ELR (cell line): ENCODE measurements around the gene IKBKG.
"Not testable (repeated sequence)": the region's sequence is repeated elsewhere in the genome, so short reads cannot be mapped to it uniquely, and the experiment has no call there.

Source experiments
- DNase-seq: peaks from one replicate; pipeline ENCODE4 v3.0.0-alpha.2; 2015; ENCODE audit warnings: low read depth

IKBKG gene

DNA sequence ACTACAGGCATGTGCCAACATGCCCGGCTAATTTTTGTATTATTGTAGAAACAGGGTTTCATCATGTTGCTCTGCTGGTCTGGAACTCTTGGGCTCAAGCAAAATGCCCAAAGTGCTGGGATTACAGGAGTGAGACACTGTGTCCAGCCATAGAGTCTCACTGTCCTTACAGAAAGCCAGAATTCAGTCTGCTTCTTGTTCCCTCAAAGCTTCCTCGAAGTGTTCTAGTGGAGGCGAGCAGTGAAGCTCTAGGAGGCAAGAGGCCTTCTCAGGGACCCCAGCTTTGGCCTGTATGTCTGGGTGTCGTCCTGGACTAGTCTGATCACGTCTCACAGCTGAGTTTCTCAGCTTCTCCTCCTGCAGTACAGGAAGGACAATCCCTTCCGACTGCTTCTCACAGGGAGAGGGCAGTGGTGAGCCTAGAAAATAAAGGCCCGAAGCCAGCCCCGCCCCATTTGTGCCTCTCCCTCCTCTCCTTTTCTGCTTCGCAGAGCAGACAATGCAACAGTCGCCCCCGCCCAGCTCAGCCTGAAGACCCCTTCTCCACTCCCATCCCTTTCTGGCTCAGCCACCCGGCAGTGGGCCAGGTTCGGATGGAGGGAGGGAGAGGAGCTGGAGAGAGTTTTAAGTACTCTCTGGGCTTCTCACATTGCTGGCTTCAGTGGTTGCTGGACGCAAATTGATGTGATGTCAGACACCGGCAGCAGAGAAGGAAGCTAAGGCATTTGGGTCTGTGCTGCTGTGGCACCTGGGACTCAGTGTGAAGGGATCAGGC, 20.3 kb upstream of the IKBKG start:
- peak; percentile 76 for DNase-seq

GRCh38 chrX:154529206-154529612, 18.2 kb upstream of the IKBKG start:
- DNase-seq: peak; percentile 62

DNA sequence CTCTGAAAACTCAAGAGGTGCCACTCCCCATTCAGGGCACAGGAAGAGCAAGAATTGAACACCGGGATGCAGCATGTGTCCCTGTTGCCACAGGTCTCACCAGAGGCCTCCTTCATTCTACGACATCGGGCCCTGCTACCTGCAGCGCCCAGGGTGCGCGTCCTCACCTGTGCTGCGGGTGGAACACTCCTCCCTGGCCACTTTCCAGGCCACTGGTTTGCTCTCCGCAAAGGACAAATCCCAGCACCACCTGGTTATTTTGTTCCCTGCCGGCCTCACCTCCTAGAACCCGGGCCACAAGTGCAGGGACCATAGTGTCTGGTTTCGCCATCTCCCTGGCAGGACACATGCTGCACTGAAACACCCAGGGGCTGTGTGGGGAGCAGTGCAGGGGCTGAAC, 17.1 kb upstream of the IKBKG start:
- DNase-seq: no peak

DNA sequence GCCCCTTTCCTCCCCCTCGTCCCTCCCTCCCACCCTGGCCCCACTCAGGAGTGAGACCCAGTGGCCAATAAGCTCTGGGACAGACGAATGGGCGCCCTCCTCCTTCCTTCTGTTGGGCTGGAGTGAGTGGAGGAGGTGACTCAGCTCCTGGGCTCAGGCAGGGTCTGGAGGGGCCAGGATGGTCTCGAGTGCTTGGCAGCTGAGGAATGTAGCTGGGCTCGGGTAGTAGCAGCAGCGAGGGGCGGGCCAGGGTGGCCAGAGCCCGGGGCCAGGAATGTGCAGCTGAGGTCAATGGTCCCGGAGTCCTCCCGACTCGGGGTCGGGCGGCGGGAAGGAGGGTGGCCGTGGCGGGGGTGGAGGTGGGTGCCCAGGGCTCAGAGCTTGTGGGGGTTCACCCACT, 15.8 kb upstream of the IKBKG start:
- peak; percentile 80 for DNase-seq

- DNase-seq: no peak
These were observed 14.7 kb upstream of the IKBKG start for GRCh38 chrX:154532690-154533089.

- peak; percentile 86 for DNase-seq
These were observed 12.7 kb upstream of the IKBKG start for GRCh38 chrX:154534526-154535322.

GRCh38 chrX:154535892-154536291, 11.5 kb upstream of the IKBKG start:
- DNase-seq: no peak

- DNase-seq: no peak
These were observed 8.3 kb upstream of the IKBKG start for GRCh38 chrX:154539077-154539476.

DNA sequence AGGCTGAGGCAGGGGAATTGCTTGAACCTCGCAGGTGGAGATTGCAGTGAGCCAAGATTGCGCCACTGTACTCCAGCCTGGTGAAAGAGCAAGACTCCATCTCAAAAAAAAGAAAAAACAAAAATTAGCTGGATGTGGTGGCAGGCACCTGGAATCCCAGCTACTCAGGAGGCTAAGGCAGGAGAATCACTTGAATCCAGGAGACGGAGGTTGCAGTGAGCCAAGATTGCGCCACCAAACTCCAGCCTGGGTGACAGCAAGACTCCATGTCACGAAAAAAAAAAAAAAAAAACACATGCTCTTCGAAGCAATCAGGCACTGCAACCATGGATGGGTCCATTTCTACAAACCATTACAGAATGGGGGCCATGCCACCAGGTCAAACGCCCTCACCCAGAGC, 7.1 kb upstream of the IKBKG start:
- not testable (repeated sequence) for DNase-seq

DNA sequence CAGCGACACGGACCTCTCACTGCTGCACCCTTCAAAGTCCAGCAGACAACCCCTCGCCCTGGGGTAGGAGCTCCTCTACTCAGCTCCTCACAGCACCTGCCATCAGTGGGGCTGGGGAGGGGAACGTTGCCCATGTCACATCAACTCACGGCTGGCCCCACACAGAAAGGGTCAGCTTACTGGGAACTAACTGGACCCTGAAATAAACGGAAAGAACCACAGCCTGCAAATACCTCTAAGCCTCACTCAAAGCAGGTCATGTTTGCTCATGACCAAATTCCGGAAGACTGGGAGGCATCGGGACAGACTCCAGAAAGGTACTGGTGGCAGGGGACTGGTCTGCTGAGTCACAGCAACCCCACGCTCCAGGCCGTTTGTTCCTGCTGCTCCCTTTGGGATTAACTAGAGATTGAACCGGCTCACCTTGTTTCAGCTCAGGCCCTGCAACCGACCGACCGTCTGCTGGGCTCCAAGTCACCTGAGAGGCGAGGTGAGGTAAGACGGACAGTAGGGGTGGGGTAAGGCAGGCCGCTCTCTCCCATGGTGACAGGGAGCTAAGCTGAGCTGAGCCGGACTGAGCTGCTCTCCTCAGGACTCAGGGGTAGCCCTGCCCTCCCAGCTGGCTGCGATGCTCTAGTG, 6.4 kb upstream of the IKBKG start:
- DNase-seq: peak; percentile 51

- DNase-seq: no peak
These were observed 5.9 kb upstream of the IKBKG start for GRCh38 chrX:154541589-154541895.

- DNase-seq: peak; percentile 92
These were observed 5.3 kb upstream of the IKBKG start for GRCh38 chrX:154541896-154542722.

- DNase-seq: no peak
These were observed 4.5 kb upstream of the IKBKG start for GRCh38 chrX:154542723-154543424.

DNA sequence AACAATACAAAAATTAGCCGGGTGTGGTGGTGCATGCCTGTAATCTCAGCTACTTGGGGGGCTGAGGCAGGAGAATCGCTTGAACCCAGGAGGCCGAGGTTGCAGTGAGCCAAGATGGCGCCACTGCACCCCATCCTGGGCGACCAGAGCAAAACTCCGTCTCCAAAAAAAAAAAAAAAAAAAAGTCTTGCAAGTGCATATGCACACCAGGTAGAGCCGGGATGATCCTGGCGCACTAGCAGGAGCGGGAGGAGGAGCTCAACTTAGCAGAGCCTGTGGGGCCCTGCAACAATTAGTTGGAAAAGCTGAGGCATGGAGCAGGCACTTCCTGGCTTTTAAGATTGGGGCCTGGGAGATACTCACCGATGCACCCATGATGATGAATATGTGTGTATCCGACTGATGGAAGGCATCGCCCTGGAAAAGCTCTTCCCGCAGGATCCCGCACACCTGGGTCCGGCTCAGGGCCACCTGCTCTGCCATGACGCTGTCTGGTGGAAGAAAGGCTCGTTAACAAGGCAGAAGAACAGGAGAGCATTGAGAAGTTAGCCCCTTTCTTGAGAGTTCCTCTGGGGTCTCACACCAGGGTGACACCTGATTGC, 1.6 kb upstream of the IKBKG start:
- peak; percentile 10 for DNase-seq

DNA sequence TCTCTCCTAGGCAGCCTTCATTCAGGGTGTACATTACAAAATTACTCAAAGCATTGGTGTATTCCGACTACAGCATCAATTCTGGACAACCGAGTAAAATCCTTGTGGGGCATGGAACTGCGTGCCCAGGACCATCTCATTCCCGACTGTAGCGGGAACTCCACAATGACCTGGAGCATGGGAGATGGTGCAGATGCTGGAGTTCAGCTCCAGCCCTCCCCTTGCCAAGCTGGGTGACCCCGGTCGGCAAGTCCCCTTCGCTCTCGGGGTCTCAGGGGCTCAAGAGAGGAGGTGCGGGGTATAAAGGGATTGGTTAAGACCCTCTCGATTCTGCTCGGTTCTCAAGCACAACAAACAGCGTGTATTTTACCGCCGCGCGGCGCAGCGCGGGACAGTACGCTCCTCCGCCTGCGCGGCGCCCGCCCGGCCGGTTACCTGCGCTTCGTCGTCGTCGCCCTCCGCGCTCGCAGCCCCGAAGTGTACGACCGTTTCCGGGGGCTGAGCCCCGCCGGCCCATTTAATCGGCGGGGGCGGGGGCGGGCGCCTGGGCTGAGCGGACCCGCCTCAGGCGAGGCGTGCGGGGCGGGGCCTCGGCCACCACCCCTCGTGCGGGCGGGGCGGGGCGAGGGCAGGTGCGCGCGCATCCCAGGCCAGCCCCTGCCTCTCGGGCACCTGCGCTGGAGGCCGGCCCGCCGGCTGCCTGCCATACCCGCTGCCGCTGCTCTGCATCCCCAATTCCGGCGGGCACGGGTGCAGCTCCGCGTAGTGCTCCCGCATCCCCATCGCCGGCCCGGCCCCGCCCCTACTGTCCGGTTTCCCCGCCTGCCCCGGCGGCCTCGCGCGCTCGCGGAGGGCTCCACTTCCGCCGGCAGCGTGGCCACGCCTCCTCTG, 821 bp upstream of the IKBKG start, which contains the start of gene G6PD:
TSS of gene G6PD (minus strand) at position 493 of the 891 bp plus-strand sequence. CDS start 691 bp downstream, outside the sequence.
- peak; percentile 73 for DNase-seq

- no peak for DNase-seq
These were observed 552 bp downstream of the IKBKG start for GRCh38 chrX:154548028-154548316.

DNA sequence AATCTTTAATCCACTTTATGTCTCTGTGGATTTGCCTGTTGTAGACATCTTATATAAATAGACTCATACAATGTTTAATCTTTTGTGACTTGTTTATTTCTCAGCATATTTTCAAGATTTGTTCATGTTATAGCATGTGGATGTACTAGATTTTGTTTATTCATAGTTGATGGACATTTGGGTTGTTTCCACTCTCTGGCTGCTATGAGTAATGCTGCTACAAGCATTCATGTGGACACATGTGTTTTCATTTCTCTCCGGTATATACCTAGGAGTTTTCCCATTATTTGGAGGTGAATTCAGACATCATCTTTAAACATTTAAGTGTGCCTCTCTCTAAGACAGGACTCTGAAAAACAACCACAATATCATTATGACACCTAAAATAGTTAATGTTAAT, 2.3 kb downstream of the IKBKG start:
- DNase-seq: peak; percentile 40

- not testable (repeated sequence) for DNase-seq
These were observed 4.8 kb downstream of the IKBKG start for GRCh38 chrX:154552112-154552806.

GRCh38 chrX:154558060-154558690, 10.8 kb downstream of the IKBKG start:
- not testable (repeated sequence) for DNase-seq
